Measurements from ENCODE around the gene KDM3B.

KDM3B gene

GRCh38 chr5:138438003-138438723 lies 85.7 kb downstream of the KDM3B start:
- in situ Hi-C loops (cut with HindIII; ENCODE audit: low pct_unique_long_range_greater_than_20kb, low sequenced_read_pairs), result no loop called here
- no peak for DNase-seq (ENCODE audit: low read depth in 1 of 2, low spot score in 1 of 2)
- no peak for TF ChIP-seq JUND (IDR thresholded peaks at IDR 0.05; ENCODE audit: low read depth)

GRCh38 chr5:138438724-138439476 lies 86.4 kb downstream of the KDM3B start, which contains the start of gene REEP2:
Gene REEP2 (plus strand): TSS chr5:138439057. CDS start chr5:138439209, 152 bp downstream.
- TF ChIP-seq JUND (IDR thresholded peaks at IDR 0.05; ENCODE audit: low read depth), result no peak
- in situ Hi-C loops (cut with HindIII; ENCODE audit: low pct_unique_long_range_greater_than_20kb, low sequenced_read_pairs), result no loop called here
- DNase-seq (ENCODE audit: low read depth in 1 of 2, low spot score in 1 of 2), result peak; percentile 26 to 45

- in situ Hi-C loops (cut with HindIII; ENCODE audit: low pct_unique_long_range_greater_than_20kb, low sequenced_read_pairs), result no loop called here
- DNase-seq (ENCODE audit: low read depth in 1 of 2, low spot score in 1 of 2), result no peak
- no peak for TF ChIP-seq JUND (IDR thresholded peaks at IDR 0.05; ENCODE audit: low read depth)
These were observed 87.1 kb downstream of the KDM3B start for GRCh38 chr5:138439477-138440158.

DNA sequence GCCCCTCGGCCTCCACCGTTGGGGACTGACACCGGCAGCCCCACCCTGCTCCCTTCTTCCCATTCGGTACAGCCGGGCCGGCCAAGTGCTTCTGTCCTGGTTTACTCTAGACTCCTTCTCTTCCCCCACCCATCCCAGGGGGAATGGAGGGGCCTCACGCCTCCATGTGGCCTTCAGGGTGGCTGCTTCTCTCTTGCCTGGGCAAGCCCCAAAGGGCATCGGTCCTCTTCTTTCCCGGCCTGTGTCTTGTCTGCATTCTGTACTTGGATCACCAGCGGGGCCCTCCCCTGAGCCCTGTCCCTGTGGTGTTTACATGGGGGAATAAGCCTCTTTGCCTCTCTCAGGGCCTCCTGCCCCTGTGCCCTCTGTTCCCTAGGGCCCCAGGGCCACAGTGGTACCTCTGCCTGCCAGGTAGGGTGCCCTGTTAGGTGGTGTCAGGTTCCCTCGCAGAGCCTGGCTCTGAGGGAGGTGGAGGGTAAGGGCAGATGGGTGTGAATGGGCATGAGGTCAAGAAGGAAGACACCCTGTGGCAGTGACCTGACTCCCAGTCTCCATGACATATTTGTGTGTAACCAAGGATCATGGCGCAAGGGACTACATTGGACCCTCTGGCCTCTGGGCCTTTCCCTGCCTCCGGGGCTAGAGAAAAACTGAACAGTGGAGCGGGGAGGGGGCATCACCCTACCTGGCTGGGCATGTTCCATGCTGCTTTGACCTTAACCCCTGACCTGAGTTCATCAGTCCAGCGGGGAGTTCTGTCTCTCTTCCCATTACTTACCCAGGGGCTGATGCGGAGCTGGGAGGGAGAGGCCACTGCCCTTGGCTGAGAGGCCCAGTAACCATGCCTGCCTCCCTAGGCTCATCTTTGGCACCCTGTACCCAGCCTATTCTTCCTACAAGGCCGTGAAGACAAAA lies 87.9 kb downstream of the KDM3B start:
- in situ Hi-C loops (cut with HindIII; ENCODE audit: low pct_unique_long_range_greater_than_20kb, low sequenced_read_pairs), result no loop called here
- DNase-seq (ENCODE audit: low read depth in 1 of 2, low spot score in 1 of 2), result no peak
- no peak for TF ChIP-seq JUND (IDR thresholded peaks at IDR 0.05; ENCODE audit: low read depth)

- TF ChIP-seq JUND (IDR thresholded peaks at IDR 0.05; ENCODE audit: low read depth), result no peak
- no peak for DNase-seq (ENCODE audit: low read depth in 1 of 2, low spot score in 1 of 2)
- in situ Hi-C loops (cut with HindIII; ENCODE audit: low pct_unique_long_range_greater_than_20kb, low sequenced_read_pairs), result no loop called here
These were observed 88.7 kb downstream of the KDM3B start for GRCh38 chr5:138441221-138441620.

- in situ Hi-C loops (cut with HindIII; ENCODE audit: low pct_unique_long_range_greater_than_20kb, low sequenced_read_pairs), result no loop called here
- no peak for DNase-seq (ENCODE audit: low read depth in 1 of 2, low spot score in 1 of 2)
- no peak for TF ChIP-seq JUND (IDR thresholded peaks at IDR 0.05; ENCODE audit: low read depth)
These were observed 91.7 kb downstream of the KDM3B start for GRCh38 chr5:138444078-138444773.

- TF ChIP-seq JUND (IDR thresholded peaks at IDR 0.05; ENCODE audit: low read depth), result no peak
- no peak for DNase-seq (ENCODE audit: low read depth in 1 of 2, low spot score in 1 of 2)
- in situ Hi-C loops (cut with HindIII; ENCODE audit: low pct_unique_long_range_greater_than_20kb, low sequenced_read_pairs), result no loop called here
These were observed 92.5 kb downstream of the KDM3B start for GRCh38 chr5:138444774-138445546.

DNA sequence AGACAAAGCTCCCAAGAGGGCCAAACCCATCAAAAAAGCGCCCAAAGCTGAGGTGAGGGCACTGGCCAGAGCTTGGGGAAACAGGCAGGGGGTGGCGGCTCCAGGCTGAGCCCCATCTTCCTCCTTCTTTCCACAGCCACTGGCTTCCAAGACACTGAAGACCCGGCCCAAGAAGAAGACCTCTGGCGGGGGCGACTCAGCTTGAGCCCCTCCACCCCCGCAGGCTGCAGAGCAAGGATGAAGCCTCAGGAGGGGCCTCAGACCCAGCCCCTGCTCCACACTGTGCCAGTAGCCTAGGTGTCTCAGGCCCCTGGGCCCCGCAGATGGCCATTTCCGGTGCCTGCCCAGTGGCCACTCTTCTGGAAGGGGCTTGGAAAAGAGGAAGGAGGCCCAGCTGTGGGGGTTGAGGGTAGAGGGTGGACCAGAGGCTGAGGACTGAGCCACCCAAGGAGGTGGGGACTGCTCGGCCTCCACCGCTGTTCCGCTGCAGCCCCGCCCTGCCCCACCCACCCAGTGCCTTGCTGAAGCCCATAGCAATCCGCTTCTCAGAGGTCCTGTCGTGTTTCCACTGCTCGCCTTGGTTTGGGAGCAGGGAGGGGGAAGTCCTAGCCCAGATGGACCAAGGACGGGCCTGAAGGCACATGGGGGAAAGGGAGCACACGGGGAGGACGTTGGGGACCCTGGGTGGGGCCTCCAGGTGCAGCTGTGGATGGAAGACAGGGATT lies 93.2 kb downstream of the KDM3B start:
- TF ChIP-seq JUND (IDR thresholded peaks at IDR 0.05; ENCODE audit: low read depth), result no peak
- DNase-seq (ENCODE audit: low read depth in 1 of 2, low spot score in 1 of 2), result no peak
- in situ Hi-C loops (cut with HindIII; ENCODE audit: low pct_unique_long_range_greater_than_20kb, low sequenced_read_pairs), result no loop called here

DNA sequence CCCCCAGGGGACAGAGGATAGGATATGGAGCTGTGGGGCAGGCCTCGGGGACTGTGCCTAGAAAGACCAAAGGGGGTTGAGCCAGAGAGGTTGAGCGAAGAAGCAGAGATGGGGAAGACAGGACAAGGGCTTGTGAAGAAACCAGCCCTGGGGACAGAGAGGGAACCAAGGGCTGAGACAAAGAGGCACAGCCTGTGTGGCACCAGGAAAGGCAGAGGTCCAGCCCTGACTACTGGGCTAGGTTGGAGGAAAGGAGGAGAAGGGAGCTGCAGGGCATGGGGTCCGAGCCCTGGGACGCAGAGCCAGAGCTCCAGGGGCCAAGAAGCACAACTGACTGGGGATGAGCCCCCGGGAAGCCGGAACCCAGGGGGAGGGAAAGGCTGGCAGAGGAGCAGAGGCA lies 95.6 kb downstream of the KDM3B start:
- no peak for DNase-seq (ENCODE audit: low read depth in 1 of 2, low spot score in 1 of 2)
- no peak for TF ChIP-seq JUND (IDR thresholded peaks at IDR 0.05; ENCODE audit: low read depth)
- in situ Hi-C loops (cut with HindIII; ENCODE audit: low pct_unique_long_range_greater_than_20kb, low sequenced_read_pairs), result no loop called here

Measured in T47D (cell line).